ENCODE data around the gene LIMCH1.
"Not testable (repeated sequence)": the region's sequence is repeated elsewhere in the genome, so short reads cannot be mapped to it uniquely, and the experiment has no call there.

The LIMCH1 gene

GRCh38 chr4:41611881-41612871 lies 74.2 kb downstream of the LIMCH1 start:
- no peak for DNase-seq

- DNase-seq: no peak
Observed at GRCh38 chr4:41613386-41613785, 75.4 kb downstream of the LIMCH1 start.

GRCh38 chr4:41613821-41614220 lies 75.9 kb downstream of the LIMCH1 start:
- no peak for DNase-seq

- DNase-seq: no peak
Observed at GRCh38 chr4:41614519-41614918, 76.6 kb downstream of the LIMCH1 start.

- no peak for DNase-seq
Observed at GRCh38 chr4:41619161-41619560, 81.2 kb downstream of the LIMCH1 start.

- DNase-seq: no peak
Observed at GRCh38 chr4:41620594-41621256, 82.8 kb downstream of the LIMCH1 start.

- DNase-seq: no peak
Observed at GRCh38 chr4:41622787-41623186, 84.8 kb downstream of the LIMCH1 start.

GRCh38 chr4:41624765-41625164 lies 86.8 kb downstream of the LIMCH1 start:
- DNase-seq: no peak

- DNase-seq: no peak
Observed at GRCh38 chr4:41625531-41625930, 87.6 kb downstream of the LIMCH1 start.

- no peak for DNase-seq
Observed at GRCh38 chr4:41628936-41629335, 91.0 kb downstream of the LIMCH1 start.

GRCh38 chr4:41631523-41631922 lies 93.6 kb downstream of the LIMCH1 start:
- DNase-seq: no peak

- no peak for DNase-seq
Observed at GRCh38 chr4:41632481-41633073, 94.6 kb downstream of the LIMCH1 start.

- DNase-seq: no peak
Observed at GRCh38 chr4:41633321-41633720, 95.4 kb downstream of the LIMCH1 start.

- DNase-seq: no peak
Observed at GRCh38 chr4:41635441-41635840, 97.5 kb downstream of the LIMCH1 start.

GRCh38 chr4:41638203-41638602 lies 100.2 kb downstream of the LIMCH1 start:
- DNase-seq: no peak

GRCh38 chr4:41638866-41639265 lies 100.9 kb downstream of the LIMCH1 start:
- DNase-seq: no peak

- no peak for DNase-seq
Observed at GRCh38 chr4:41639291-41639690, 101.3 kb downstream of the LIMCH1 start.

GRCh38 chr4:41640906-41641305 lies 102.9 kb downstream of the LIMCH1 start:
- DNase-seq: no peak

- DNase-seq: not testable (repeated sequence)
Observed at GRCh38 chr4:41642746-41643145, 104.8 kb downstream of the LIMCH1 start.

- DNase-seq: no peak
Observed at GRCh38 chr4:41643331-41643730, 105.4 kb downstream of the LIMCH1 start.

GRCh38 chr4:41644288-41644914 lies 106.4 kb downstream of the LIMCH1 start:
- DNase-seq: no peak

- DNase-seq: no peak
Observed at GRCh38 chr4:41644915-41645295, 106.9 kb downstream of the LIMCH1 start.

GRCh38 chr4:41645728-41646390 lies 107.9 kb downstream of the LIMCH1 start:
- DNase-seq: no peak

All from activated CD4-positive, alpha-beta T cell treated with anti-CD3 and anti-CD28 coated beads for 1 hour (primary cell).